GM18861 (cell line): ENCODE measurements around the gene HEG1.

ENCODE experiments used
- ATAC-seq: cut with Tn5 transposase; IDR thresholded peaks from one replicate; pipeline ENCODE4 v1.9.1; 2021; ENCODE audit not compliant: unreplicated experiment

The HEG1 gene

GRCh38 chr3:125072749-125073389 lies 17.1 kb upstream of the HEG1 start:
- ATAC-seq, result no peak

DNA sequence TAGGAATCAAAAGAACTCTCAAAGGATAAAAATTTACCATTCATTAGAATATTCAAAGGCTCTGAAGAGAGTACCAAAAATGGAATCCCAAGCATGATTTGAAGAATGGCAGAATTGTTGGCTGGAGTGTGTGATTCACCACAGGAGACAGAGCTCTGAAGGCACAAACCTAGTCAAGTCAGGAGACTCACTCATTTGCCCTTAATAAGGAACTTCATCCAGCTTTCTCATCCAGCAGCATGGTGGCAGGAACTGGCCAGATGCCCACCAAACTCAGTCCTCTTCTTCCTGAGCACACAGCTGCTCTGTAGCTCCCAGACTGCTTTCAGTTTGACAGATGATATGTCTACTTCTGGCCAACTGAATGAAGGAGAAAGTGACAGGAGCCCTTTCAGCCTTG lies 16.5 kb upstream of the HEG1 start:
- no peak for ATAC-seq

GRCh38 chr3:125069968-125070745 lies 14.4 kb upstream of the HEG1 start:
- no peak for ATAC-seq

DNA sequence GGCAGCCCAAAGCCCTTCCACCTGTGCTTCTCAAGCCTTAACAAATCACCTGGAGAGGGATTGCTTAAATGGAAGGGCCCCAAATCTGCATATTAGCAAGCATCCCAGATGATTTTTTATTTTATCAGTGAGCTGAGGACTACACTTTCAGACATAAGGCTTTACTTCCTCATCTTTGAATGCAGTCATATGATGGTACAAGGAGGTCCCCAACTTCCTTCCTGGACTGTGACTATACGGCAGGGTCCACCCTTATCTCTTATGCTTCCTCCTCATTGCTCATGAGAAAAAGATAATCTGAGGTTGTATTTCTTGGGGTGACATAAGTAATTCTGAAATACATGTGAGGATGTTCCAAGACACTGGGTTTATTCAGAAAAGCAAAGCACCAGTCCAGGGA lies 13.7 kb upstream of the HEG1 start:
- no peak for ATAC-seq

DNA sequence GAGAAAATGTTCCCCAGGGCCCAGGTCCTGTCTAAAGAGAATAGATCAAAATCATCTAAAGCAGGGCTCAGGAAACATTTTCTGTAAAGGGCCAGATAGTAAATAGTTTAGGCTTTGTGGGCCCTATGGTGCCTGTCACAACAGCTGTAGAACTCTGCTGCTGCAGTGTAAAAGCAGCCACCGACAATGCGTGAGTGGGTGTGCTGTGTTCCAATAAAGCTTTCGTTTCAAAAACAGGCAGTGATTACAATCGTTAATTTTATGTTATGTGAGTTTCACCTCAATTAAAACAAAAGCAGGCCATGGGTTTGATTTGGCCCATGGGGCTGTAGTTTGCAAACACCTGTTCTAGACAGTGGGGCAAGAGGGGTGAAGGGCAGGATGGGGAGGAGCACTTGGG lies 12.5 kb upstream of the HEG1 start:
- ATAC-seq, result no peak

- no peak for ATAC-seq
Measured at GRCh38 chr3:125067225-125067624, 11.4 kb upstream of the HEG1 start.

DNA sequence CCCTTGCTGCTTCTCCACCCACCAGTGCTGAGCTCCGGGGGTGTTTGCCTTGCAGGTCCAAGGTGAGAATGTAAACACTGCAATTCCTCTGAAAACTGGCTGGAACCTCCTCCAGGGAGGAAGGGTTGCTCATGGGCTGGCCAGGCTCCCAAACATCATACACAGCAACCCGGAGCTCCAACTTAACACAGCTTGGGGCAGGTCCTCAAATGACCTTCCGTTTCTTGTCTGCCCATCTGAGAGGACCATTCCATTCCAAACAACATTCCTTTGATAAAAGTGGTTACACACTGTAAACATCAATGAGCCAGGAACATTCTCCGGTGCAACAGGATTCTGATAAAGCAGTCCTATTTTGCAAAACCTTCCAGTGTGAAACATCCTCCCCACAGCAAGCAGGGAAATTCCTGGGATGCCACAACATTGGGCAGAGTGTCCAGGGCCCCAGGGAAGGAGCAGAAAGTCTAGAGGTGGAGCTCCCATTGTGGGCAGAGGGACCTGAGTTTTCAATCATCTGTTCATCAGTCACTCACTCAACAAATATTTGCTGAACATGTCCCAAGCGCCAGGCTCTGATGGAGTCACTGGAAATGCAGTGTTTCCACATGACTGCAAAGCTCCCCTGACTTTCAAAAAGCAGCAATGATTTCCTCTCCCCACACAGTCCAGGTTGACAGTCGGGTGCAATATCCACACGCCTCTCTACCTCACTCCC lies 7.3 kb upstream of the HEG1 start:
- no peak for ATAC-seq

DNA sequence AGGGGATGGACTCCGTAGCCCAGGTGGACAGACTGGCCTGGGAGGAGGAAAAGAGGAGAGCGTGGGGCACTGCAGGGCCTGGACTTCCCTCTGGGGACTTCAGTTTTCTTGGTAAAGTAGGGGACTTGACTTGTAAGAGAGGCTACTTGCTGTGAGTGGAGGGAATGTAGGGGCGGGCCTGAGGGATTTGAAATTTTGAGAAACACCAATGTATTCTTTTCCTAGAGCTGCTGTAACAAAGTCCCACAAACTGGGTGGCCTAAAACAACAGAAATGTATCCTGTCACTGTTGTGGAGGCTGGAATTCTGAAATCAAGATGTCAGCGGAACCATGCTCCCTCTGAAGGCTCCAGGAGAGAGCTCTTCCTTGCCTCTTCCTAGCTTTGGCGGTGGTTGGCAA lies 5.8 kb upstream of the HEG1 start:
- no peak for ATAC-seq

- no peak for ATAC-seq
Measured at GRCh38 chr3:125061170-125061569, 5.4 kb upstream of the HEG1 start.

- ATAC-seq, result no peak
Measured at GRCh38 chr3:125059488-125060245, 3.9 kb upstream of the HEG1 start.

- no peak for ATAC-seq
Measured at GRCh38 chr3:125058959-125059358, 3.2 kb upstream of the HEG1 start.

GRCh38 chr3:125058529-125058928 lies 2.7 kb upstream of the HEG1 start:
- ATAC-seq, result no peak

DNA sequence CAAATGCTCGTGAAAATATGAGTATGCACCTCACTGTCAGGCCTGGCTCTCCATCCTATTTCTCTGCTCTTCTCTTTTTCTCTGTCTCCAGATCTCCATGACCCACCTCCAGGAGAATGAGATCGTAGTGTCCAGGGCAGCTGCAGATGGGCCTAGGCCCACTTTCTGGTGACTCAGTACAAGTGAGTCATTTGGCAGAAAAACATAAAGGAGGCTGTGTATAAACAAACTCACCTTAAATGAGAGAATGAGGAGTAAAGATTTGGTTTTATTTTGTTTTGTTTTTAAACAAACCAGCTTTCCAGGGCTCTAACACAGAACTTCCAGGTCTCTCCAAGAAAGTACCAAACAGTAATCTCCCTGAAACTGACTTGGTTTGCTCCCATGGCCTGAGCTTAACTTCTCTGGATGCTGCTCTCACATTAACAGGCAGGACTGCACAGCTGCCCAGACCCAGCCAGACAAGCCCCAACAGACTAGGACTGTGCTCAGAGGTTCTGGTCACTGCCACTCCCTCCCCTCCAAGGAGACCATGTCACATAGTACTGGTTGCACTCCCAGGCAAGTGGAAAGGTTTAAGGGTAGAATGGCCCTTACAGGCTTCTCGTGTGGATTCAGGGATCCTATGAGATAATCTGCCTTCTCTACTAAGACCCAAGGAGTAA lies 1.5 kb upstream of the HEG1 start:
- no peak for ATAC-seq

DNA sequence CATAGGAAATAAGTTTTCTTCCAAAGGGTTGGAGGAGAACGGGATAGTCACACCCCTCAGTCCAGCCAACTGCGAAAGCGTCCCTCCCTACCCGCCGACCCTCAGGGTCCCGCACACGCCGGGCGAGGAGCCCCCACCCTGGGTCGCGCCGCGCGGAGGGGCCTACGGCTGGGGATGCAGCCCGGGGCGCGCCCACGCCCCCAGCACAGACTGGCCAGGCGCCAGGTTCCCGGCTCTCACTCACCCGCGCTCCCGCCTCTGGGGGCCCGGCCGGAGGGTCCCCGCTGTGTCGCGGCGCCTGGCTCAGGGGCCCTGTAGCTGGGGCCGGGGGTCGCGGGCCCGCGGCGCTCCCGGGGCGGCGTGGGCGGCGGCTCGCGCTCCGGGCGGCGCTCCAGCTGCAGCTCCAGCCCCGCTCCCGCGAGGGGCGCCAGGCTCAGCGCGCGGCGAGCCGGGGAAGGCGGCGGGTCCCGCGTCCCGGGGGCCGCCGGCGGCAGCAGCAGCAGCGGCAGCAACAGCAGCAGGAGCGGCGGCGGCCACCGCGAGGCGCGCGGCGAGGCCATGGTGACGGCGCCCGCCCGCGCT lies 375 bp downstream of the HEG1 start:
- peak; percentile 1 for ATAC-seq

- no peak for ATAC-seq
Measured at GRCh38 chr3:125054449-125055329, 1.1 kb downstream of the HEG1 start.

DNA sequence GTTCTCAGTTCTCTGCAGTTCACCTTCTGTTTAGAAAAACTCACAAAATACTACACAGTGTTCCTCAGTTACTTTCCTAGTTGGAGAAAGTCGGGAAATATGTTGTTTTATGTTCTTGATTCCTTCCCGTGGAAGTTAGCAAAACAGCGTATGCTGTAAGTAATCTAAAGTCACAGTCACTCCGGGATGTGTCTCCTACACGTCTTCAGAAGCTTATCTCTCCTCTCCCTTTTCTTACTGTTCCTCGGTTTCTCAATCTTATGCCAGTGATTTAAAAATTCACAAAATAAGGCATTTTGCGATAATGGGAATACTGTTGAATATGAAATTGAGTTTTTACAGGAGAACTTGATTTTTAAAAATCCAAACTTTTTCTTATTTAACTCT lies 1.7 kb downstream of the HEG1 start:
- no peak for ATAC-seq

GRCh38 chr3:125053304-125053699 lies 2.5 kb downstream of the HEG1 start:
- ATAC-seq, result no peak

DNA sequence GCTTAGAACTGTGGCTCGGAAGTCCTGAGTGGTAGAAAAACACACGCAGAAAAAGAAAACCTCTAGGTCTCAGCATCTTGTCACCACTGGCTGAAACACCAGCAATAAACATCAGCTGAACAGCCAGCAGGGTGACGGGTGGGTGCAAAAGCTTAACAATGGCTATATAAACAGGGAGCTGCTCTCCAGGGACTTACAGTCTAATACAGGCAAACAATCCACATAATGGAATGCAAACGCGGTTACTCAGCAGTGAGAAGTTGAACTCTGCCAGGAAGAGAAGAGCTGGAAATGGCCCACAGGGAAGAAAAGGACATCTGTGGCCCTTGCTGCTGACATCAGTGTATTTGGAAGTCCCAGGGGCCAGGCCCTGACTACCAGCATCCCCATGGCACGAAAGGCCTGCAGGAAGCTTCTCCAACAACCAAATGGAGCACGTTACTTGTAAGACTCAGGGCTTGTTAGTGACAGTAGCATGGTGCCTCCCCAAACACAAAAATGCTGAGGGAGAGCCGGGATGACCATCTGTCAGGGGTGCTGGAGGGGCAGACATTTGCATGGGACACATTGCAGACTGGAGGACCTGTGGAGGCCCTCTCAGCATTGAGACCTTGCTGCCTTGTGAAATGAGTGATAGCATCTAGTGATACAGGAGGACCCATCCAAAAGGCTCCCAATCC lies 3.0 kb downstream of the HEG1 start:
- ATAC-seq, result no peak
